Effector memory CD8-positive, alpha-beta T cell (primary cell): ENCODE measurements around the gene FAM107B.

Source experiments
- ATAC-seq: fragments of 150-1000 bp; cut with Tn5 transposase; replicated peaks from 2 replicates; pipeline ENCODE4 v1.10.0; 2021; ENCODE audit warnings: mild to moderate bottlenecking, moderate library complexity
- DNase-seq, 3 experiments: peaks; one replicate each; pipeline ENCODE4 v3.0.0; 2021
- H3K27ac Mint-ChIP-seq, 2 donors: one replicate each; pipeline ENCODE4 v1.8.0; 2022; ENCODE audit warnings: mild to moderate bottlenecking in 2 of 2, mixed read lengths in 2 of 2, moderate library complexity in 2 of 2
- H3K27me3 Mint-ChIP-seq, 2 donors: one replicate each; pipeline ENCODE4 v1.8.0; 2022; ENCODE audit warnings: mixed read lengths in 2 of 2
- H3K36me3 Mint-ChIP-seq: one replicate; pipeline ENCODE4 v1.8.0; 2022; ENCODE audit warnings: mild to moderate bottlenecking, moderate library complexity, mixed read lengths; ENCODE audit not compliant: insufficient read depth
- H3K4me1 Mint-ChIP-seq, 2 donors: one replicate each; pipeline ENCODE4 v1.8.0; 2022; ENCODE audit warnings: low read depth in 2 of 2, mixed read lengths in 2 of 2
- H3K4me3 Mint-ChIP-seq, 2 donors: one replicate each; pipeline ENCODE4 v1.8.0; 2022; ENCODE audit warnings: mild to moderate bottlenecking in 2 of 2, mixed read lengths in 2 of 2, moderate library complexity in 2 of 2
- H3K9me3 Mint-ChIP-seq, 2 donors: one replicate each; pipeline ENCODE4 v1.8.0; 2022; ENCODE audit warnings: mixed read lengths in 2 of 2

FAM107B gene

DNA sequence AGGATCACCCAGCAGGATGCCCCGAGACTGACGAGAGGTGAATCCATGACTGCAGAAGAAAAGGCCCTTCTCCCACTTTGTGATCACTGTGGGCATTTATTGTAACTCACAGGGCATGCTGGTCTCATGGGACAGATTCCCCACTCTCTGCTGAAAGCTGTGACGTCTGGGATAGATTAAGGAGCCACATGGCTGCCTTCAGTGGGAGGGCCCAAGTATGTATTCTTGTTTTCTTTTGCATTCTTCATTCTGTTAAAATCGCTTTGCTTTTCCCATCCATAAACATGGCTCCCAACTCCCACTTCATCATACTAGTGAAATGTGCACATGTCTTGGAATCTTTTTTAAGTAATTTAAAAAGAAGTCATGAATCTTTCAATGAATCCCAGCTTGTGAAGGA, 67.2 kb downstream of the FAM107B start:
- no peaks in the 10 kb centered on the region for H3K9me3 Mint-ChIP-seq
- DNase-seq (no peak), ATAC-seq (no peak)
- no peaks in the 10 kb centered on the region for H3K4me1 Mint-ChIP-seq
- H3K4me3 Mint-ChIP-seq, result no peak overlapping the region
- no peak overlapping the region for H3K27ac Mint-ChIP-seq
- H3K36me3 Mint-ChIP-seq, result no peaks in the 10 kb centered on the region
- H3K27me3 Mint-ChIP-seq, result peaks cover 7% of the 10 kb centered on the region in 2 donors

DNA sequence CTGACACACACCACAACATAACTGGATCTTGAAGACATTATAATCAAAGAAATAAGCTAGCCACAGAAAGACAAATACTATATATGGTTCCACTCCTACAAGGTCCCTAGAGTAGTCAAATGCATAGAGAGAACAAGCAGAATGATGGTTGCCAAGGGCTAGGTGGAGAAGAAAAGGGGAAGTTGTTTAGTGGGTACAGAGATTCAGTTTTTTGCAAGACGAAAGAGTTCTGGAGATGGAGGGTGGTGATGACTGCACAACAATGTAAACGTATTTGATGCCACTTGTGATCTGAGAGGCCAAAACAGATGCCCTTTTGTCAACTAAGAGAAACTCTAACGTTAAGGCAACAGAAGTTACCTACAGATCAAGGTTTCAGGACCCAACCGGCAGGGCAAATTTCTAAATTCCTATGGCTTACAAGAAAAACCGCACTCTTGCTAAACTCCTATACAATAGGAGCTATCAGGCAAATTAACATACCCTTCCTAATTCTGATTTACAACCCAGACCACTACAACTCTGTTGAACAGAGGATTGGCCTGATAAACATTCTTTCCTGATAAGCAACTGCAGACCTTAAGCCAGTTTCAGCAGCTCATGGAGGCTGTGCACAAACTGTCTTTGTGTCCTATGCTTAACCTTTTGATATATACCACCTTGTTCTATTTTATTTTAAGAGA, 69.0 kb downstream of the FAM107B start:
- no peaks in the 10 kb centered on the region for H3K4me1 Mint-ChIP-seq
- no peak overlapping the region for H3K4me3 Mint-ChIP-seq
- ATAC-seq, result no peak
- H3K9me3 Mint-ChIP-seq, result no peaks in the 10 kb centered on the region
- DNase-seq, result no peak
- no peaks in the 10 kb centered on the region for H3K36me3 Mint-ChIP-seq
- no peak overlapping the region for H3K27ac Mint-ChIP-seq
- peaks cover 8% of the 10 kb centered on the region in 2 donors for H3K27me3 Mint-ChIP-seq

DNA sequence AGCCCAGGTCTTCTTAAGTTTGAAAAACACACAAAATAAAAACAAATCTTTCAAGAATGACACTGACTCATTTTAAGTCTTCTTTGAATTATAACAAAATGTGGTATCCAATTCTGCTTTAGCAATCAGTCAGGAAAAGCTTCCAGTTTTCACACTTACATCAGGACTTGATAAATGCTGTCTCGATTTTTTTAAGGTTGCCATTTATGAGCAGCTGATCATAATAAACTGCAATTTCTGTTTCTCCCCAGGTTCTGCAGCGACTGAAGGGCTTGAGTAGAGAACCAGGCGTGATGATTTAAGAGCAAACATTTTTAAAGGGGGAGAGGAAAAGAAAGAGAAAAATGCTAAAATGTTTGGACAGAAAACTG, 71.1 kb downstream of the FAM107B start:
- H3K4me1 Mint-ChIP-seq, result no peaks in the 10 kb centered on the region
- H3K9me3 Mint-ChIP-seq, result no peaks in the 10 kb centered on the region
- DNase-seq (no peak), ATAC-seq (no peak)
- no peak overlapping the region for H3K4me3 Mint-ChIP-seq
- H3K27me3 Mint-ChIP-seq, result peaks cover 8% of the 10 kb centered on the region in 2 donors
- no peaks in the 10 kb centered on the region for H3K36me3 Mint-ChIP-seq
- H3K27ac Mint-ChIP-seq, result no peak overlapping the region

DNA sequence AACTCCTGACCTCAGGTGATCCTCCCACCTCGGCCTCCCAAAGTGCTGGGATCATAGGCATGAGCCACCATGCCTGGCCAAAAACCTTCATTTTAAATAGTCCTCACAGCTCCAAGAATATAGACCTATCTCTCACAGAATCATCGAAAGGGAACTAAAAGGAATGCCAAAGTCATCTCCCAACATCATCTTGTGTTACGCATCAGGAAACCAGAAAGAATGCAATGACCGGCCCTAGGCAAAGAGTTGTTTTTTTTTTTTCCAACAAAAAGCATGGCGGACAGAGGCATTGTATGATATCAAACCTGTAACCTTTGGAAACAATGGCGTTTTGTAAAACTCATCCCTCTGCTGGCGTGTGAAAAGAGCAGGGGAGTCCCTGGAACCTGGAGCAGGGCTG, 73.2 kb downstream of the FAM107B start:
- H3K27ac Mint-ChIP-seq, result no peak overlapping the region
- no peaks in the 10 kb centered on the region for H3K9me3 Mint-ChIP-seq
- no peaks in the 10 kb centered on the region for H3K4me1 Mint-ChIP-seq
- ATAC-seq (no peak), DNase-seq (no peak)
- no peaks in the 10 kb centered on the region for H3K36me3 Mint-ChIP-seq
- no peak overlapping the region for H3K4me3 Mint-ChIP-seq
- H3K27me3 Mint-ChIP-seq, result peaks cover 8% of the 10 kb centered on the region in 2 donors

DNA sequence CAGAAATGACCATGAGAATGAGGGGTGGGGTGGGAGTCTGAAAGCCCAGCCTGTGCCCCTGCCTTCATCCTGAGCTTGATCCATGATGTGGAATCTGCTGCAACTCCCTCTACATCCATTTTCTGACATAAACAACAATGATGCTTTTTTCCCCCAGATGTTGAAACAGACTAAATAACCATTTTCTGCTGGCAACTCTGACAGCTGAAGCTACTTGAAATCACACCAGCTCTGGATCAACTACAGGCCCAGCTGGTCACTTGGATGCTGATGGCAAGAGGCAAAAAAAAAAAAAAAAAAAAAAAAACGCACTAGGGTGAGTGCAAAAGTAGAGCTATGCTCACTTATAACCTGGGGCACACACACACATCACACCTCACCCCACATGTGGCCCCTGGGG, 74.2 kb downstream of the FAM107B start:
- Mint-ChIP-seq H3K27ac (peak overlapping the region; percentile 6 to 8), H3K36me3 (no peaks in the 10 kb centered on the region), H3K27me3 (peaks cover 8% of the 10 kb centered on the region in 2 donors), H3K9me3 (no peaks in the 10 kb centered on the region), H3K4me1 (no peaks in the 10 kb centered on the region), H3K4me3 (no peak overlapping the region)
- no peak for ATAC-seq
- DNase-seq, result no peak

DNA sequence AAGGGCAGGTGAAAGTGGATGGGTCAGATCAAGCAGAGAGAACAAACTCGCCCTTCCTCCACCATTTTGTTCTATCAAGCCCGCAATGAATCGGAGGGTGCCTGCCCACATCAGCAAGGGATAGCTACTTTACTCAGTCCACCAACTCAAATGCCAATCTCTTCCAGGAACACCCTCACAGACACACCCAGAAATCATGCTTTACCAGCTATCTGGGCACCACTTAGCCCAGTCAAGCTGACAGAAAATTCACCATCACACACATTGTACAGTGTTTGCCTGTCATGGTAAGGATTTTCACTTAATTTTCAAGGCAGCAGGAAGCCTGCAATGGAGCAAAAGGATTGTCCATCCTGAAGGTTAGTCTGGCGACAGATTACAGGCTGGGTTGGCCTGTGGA, 75.2 kb downstream of the FAM107B start:
- peaks cover 2% of the 10 kb centered on the region for H3K36me3 Mint-ChIP-seq
- no peaks in the 10 kb centered on the region for H3K9me3 Mint-ChIP-seq
- H3K4me1 Mint-ChIP-seq, result no peaks in the 10 kb centered on the region
- peaks cover 8% of the 10 kb centered on the region in 2 donors for H3K27me3 Mint-ChIP-seq
- ATAC-seq, result no peak
- no peak for DNase-seq
- peak overlapping the region in 1 of 2 donors; percentile 55 for H3K27ac Mint-ChIP-seq
- no peak overlapping the region for H3K4me3 Mint-ChIP-seq

DNA sequence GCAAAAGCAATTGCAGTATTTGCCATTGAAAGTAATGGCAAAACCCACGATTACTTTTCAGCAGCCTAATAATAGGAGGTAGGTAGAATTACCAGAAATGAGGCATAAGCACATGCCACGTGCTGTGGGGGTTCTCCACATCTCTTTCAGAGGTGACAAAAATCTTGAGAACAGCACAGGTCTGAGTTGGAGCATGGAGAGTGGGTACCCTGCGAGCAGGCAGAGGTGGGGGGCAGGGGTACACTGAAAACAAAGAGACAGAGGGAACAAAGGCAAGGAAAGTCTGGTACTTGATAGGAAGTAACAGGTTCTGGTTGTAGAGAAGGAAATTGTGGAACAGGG, 75.9 kb downstream of the FAM107B start:
- ATAC-seq, result no peak
- no peak for DNase-seq
- Mint-ChIP-seq H3K4me3 (no peak overlapping the region), H3K4me1 (no peaks in the 10 kb centered on the region), H3K27me3 (peaks cover 8% of the 10 kb centered on the region in 2 donors), H3K36me3 (peaks cover 2% of the 10 kb centered on the region), H3K9me3 (no peaks in the 10 kb centered on the region), H3K27ac (peak overlapping the region in 1 of 2 donors; percentile 55)

DNA sequence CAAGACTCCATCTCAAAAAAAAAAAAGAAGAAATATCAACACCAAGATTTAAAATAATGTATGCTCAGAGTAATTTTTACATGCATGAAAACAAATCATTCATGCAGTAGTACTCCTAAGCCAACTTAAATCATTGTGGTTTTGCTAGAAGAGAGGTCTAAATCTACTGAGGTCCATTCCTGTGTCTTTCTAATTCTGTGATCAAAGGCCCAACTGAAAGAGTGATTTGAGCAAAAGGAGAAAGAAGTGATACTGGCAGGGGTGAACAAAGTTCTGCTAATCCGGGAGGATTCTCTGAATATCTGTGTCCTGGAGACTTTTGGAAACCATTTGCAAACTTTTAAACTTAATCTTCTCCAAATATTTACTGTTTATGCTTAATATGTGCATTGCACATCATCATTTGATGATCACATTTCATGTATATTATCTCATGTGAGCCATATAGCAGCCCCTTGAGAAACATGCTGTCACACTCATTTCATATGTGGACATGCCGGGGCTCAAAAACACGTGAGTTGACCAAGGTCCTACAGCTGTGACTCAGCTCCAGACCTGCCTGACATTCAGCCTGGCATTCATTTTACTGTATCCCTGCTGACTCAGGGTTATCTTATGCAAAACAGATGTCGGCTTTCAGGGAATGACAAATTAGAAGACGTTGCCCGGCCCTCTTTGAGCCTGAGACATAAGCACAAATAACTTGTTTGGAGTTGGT, 76.4 kb downstream of the FAM107B start:
- H3K9me3 Mint-ChIP-seq, result no peaks in the 10 kb centered on the region
- peak overlapping the region in 1 of 2 donors; percentile 55 for H3K27ac Mint-ChIP-seq
- H3K4me3 Mint-ChIP-seq, result no peak overlapping the region
- peaks cover 8% of the 10 kb centered on the region in 2 donors for H3K27me3 Mint-ChIP-seq
- H3K4me1 Mint-ChIP-seq, result no peaks in the 10 kb centered on the region
- H3K36me3 Mint-ChIP-seq, result peaks cover 2% of the 10 kb centered on the region
- DNase-seq (no peak), ATAC-seq (no peak)

DNA sequence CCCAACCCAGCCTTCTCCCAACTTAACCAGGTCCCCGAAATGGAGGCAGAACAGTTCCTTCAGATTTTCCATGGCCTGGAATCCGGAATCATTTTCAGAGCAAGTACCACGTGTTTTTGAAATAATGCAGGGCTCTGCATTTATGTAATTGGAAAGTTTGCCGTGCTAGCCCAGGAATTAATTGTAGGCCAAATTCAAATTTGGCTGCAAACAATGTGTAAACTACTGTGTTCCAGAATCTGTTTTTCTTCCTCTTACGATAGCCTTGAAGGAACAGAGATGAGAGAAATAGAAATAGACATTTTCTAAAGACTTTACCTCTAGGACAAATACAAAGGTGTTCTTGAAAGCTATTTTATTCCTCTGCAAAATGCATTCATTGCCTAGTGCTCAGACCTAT, 77.4 kb downstream of the FAM107B start:
- ATAC-seq (no peak), DNase-seq (no peak)
- Mint-ChIP-seq H3K27me3 (peaks cover 0 to under 1% of the 10 kb centered on the region in 2 donors), H3K9me3 (no peaks in the 10 kb centered on the region), H3K36me3 (peaks cover 2% of the 10 kb centered on the region), H3K4me1 (peaks cover 0 to 5% of the 10 kb centered on the region in 2 donors), H3K4me3 (no peak overlapping the region), H3K27ac (no peak overlapping the region)

DNA sequence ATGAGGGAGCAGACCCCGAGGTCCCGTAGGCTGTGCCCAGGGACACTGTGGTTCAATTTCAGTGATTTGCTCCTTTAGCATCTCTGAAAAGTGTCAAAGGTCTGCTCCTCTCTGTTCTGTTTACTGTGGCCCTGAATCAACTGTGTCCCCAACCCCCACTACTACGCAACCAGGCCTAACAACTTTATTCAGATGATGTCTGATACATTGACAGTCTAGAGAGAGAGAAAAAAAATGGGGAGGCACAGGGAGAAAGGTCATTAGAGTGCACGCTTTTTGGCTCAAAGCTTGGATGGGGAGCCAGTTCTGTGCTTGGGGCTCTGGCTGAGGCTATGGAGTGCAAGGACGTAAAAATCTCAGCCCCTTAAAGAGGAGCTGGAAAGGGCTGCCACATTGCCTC, 77.9 kb downstream of the FAM107B start:
- H3K4me1 Mint-ChIP-seq, result peaks cover 0 to 9% of the 10 kb centered on the region in 2 donors
- H3K27ac Mint-ChIP-seq, result no peak overlapping the region
- ATAC-seq, result no peak
- H3K36me3 Mint-ChIP-seq, result peaks cover 2% of the 10 kb centered on the region
- DNase-seq, result no peak
- H3K9me3 Mint-ChIP-seq, result no peaks in the 10 kb centered on the region
- no peak overlapping the region for H3K4me3 Mint-ChIP-seq
- peaks cover 0 to 5% of the 10 kb centered on the region in 2 donors for H3K27me3 Mint-ChIP-seq

DNA sequence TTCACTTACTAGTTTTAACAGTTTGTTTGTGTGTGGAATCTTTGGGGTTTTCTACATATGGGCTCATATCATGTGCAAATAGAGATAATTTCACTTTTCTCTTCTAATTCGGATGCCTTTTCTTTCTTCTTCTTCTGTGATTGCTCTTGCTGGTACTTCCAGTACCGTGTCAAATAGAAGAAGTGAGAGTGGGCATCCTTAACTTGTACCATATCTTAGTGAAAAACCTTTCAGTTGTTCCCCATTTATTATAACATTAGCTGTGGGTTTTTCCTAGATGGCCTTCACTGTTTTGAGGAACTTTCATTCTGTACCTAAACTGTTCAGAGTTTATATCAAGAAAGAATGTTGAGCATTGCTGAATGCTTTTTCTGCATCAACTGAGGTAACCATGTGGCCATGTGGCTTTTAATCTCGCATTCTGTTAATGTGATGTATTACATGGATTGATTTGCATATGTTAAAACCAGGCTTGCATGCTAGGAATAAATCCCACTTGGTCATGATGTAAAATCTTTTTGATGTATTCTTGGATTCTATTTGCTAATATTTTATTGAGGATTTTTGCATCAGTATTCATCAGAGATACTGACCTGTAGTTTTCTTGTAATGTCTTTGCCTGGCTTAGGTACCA, 78.7 kb downstream of the FAM107B start:
- H3K27ac Mint-ChIP-seq, result no peak overlapping the region
- ATAC-seq (no peak), DNase-seq (no peak)
- H3K27me3 Mint-ChIP-seq, result peaks cover 0 to 7% of the 10 kb centered on the region in 2 donors
- H3K4me3 Mint-ChIP-seq, result no peak overlapping the region
- no peaks in the 10 kb centered on the region for H3K9me3 Mint-ChIP-seq
- H3K36me3 Mint-ChIP-seq, result peaks cover 2% of the 10 kb centered on the region
- H3K4me1 Mint-ChIP-seq, result peaks cover 0 to 9% of the 10 kb centered on the region in 2 donors

DNA sequence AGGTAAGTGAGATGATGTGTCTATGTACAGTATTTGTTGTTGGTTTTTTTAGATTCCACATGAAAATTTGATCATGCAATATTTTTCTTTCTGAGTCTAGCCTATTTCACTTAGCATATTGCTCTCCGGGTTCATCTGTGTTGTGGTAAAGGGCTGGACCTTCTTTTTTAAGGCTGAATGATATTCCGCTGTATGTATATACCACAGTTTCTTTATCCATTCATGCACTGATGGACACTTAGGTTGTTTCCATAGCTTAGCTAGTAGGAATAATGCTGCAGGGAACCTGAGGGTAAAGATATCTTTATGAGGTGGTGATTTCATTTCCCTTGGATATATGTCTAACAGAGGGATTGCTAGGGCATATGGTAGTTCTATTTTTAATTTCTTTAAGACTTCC, 80.8 kb downstream of the FAM107B start:
- no peak for ATAC-seq
- Mint-ChIP-seq H3K4me1 (peaks cover 0 to 9% of the 10 kb centered on the region in 2 donors), H3K27me3 (peaks cover 0 to 7% of the 10 kb centered on the region in 2 donors), H3K4me3 (no peak overlapping the region), H3K36me3 (peaks cover 2% of the 10 kb centered on the region), H3K9me3 (no peaks in the 10 kb centered on the region), H3K27ac (no peak overlapping the region)
- DNase-seq, result no peak

DNA sequence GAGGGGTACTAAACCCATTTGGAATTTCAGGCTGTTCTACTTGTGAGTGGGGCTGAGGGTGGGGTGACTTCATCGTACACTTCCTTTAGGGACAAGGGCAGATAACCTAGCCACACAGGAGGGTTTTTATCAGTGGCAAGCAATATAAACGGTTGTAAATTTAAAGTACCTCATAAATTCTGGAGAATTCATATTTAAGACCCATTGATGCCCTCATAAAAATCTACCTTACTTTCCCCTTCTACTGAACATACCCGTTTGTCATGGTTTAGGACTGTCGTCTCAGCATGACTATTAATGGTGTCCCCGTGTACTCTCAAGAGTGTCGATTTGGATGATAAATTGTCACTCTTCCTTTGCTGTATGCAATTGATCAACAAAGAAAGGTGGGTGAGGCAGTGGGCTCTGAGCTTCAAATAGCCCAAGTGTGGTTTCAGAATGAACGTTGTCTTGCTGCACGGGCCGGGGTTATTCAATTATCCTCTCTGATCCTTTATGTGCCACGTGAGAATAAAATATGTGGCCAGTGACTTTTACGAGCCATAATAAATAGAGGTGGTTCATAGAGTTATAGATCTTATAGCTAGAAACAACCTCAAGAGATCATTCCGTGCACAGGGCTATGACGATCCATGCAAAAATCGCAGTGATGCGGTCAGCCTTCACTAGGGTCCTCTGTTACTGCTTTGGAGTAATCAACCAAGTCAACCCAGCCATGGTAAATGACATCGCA, 82.2 kb downstream of the FAM107B start:
- Mint-ChIP-seq H3K27me3 (peaks cover 0 to 7% of the 10 kb centered on the region in 2 donors), H3K27ac (no peak overlapping the region), H3K9me3 (no peaks in the 10 kb centered on the region), H3K4me1 (peaks cover 1 to 9% of the 10 kb centered on the region in 2 donors), H3K4me3 (no peak overlapping the region), H3K36me3 (peaks cover 2% of the 10 kb centered on the region)
- ATAC-seq, result no peak
- no peak for DNase-seq
